HG03571 (cell line): ENCODE results near the gene LAMA5.

Experiments used
- ATAC-seq: cut with Tn5 transposase; IDR thresholded peaks from one replicate; pipeline ENCODE4 v1.9.1; 2021; ENCODE audit not compliant: unreplicated experiment

LAMA5 gene

GRCh38 chr20:62404112-62404665 is 37.1 kb upstream of the LAMA5 start:
- no peak for ATAC-seq

DNA sequence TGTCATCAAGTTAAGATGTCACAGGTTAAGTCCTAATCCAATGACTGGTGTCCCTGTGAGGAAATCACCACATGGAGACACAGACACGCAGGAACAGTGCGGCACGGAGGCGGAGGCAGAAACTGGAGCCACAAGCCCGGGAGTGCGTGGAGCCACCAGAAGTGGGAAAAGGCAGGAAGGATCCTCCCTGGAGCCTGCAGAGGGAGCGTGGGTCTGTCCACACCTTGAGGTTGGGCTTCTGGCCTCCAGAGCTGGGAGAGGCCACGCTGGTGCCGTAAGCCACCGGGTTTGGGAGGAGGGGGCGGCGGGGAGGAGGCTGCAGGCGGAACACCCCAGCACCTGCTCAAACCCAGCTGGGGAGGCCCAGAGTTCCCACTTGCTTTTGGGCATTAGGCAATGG is 36.2 kb upstream of the LAMA5 start:
- ATAC-seq = no peak

- ATAC-seq = no peak
Measured at GRCh38 chr20:62402456-62403150, 35.5 kb upstream of the LAMA5 start.

- ATAC-seq = no peak
Measured at GRCh38 chr20:62401331-62401779, 34.2 kb upstream of the LAMA5 start.

GRCh38 chr20:62400541-62400940 is 33.4 kb upstream of the LAMA5 start:
- no peak for ATAC-seq

DNA sequence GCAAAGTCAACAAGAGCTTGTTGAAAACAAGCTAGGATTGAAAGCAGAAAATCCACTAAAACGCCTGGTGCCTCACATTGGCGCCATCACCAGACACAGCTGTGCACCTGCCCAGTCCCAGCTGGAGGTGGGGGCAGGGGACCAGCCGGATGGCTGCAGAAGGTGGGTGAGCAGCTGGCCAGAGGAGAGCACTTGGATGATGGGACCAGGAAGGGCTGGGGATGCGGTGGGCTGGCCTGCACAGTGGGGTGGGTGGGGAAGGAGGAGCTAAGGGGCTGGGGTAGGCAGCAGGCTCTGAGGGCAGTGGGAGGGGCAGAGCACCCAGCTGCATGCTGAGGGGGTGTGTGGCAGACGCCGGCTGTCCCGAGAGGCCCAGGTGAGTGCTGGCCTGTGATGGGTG is 32.9 kb upstream of the LAMA5 start:
- ATAC-seq = no peak

GRCh38 chr20:62398120-62398821 is 31.2 kb upstream of the LAMA5 start:
- ATAC-seq = no peak

GRCh38 chr20:62396367-62397239 is 29.5 kb upstream of the LAMA5 start:
- no peak for ATAC-seq

- ATAC-seq = no peak
Measured at GRCh38 chr20:62395311-62396242, 28.5 kb upstream of the LAMA5 start.

DNA sequence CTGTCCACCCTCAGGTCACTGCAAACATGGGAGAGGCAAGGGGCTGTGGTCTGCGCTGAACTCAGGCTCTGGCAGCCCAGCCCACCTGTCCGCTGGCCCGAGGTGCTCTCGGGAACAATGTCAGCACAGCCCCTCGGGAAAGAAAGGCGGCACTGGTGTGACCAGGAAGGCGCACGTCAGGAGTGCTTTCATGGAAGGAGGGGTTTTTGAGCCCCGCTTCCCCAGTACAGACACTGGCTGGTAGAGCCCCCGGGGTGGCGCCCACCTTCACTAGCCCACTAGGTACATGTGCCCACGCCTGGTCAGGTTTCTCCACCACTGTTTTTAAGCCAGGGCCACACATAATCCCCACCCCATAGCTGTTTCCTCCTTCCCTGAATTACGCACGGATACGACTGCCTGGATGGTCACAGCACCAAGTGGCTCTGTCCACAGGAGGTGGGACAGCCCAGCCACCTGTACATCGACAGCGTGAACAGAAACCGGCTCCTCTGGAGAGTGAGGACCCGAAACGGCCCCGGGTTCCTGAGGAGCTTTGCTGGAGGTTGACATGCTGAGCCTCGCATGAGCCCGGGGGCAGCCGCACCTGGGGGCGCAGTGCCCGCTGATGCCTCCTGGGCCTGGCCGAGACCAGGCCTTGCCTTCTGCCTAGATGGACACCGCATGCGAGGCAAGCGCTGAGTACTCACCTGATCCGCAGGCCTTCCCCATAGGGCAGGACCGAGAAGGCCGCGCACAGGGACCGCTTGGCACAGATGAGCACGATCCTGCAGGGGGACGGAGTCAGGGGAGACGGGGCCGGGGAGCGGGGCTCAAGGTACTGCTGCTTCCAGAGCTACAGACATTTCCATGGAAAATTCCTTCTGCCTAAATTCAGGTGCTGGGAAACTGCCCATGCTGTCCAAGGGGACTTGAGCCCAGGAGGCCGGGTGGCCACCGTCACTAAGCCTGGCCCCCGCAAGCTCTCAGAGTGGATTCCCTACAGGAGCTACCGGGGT is 27.4 kb upstream of the LAMA5 start:
- no peak for ATAC-seq

DNA sequence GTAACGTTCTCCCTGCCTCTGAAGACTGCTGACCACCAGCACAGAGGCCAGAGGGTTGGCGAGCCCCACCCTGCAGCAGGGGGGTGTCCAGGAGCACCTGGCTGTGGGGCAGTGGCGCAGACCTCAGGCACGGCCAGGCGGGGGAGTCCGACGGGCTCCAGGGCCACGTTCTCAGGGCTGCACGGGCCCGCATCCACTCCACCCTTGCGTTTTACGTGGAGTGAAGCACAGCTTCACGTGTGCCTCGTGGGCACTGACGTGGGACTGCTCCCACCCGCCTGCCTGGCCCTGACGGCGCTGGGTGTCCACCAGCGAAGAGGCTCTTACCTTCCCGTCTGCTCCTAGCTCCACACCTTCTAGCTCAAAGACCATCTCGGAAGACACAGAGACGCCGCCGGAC is 26.7 kb upstream of the LAMA5 start:
- no peak for ATAC-seq

GRCh38 chr20:62393335-62393665 is 26.2 kb upstream of the LAMA5 start:
- ATAC-seq = no peak

DNA sequence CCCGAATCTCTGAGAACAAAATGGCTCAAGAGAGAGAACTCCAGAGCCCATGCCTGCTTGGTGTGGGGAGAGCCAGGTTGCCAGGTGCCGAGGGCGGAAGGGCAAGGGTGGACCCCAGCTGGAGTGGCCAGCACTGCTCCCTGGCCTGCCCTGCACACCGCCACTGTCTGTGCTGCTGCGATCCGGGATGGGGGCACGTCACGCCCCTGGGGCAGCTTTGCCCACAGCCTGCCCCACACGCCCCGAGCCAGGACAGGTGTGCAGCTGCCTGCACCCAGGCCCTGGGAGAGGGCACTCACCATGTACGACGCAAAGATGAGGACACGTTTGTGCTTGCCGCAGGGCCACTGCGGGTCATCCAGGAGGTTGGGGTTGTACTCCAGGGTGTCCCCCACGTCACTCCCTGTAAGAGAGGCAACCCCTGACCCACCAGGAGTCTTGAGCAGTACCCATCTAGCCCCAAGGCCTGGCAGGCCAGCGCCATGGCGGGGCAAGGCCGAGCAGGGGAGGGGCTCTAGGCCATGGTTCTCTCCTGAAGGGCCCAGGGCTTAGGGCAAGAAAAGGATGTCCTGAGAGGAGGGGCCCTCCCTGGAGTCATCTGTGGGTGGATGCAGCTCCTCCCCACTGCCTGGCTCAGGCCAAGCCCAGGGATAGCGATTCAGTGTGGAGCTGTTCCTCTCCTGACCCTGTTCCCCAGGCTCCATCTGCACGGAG is 25.7 kb upstream of the LAMA5 start:
- ATAC-seq = no peak

DNA sequence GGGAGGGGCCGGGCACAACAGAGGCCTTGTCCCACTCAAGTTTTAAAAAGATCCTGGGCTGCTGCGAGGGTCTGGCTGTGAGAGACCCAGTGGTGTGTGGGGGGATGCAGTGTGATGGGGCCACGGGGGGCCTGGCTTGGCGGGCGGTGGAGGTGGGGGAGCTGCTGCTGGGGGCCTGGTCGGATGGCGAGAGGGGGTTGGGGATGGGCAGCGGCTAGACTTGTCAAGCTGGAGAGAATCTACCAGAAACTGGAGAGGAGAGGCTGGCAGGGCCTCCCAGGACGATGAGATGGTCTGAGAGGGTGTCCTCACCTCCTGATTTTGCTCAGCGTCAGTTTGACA is 24.9 kb upstream of the LAMA5 start:
- ATAC-seq = no peak

DNA sequence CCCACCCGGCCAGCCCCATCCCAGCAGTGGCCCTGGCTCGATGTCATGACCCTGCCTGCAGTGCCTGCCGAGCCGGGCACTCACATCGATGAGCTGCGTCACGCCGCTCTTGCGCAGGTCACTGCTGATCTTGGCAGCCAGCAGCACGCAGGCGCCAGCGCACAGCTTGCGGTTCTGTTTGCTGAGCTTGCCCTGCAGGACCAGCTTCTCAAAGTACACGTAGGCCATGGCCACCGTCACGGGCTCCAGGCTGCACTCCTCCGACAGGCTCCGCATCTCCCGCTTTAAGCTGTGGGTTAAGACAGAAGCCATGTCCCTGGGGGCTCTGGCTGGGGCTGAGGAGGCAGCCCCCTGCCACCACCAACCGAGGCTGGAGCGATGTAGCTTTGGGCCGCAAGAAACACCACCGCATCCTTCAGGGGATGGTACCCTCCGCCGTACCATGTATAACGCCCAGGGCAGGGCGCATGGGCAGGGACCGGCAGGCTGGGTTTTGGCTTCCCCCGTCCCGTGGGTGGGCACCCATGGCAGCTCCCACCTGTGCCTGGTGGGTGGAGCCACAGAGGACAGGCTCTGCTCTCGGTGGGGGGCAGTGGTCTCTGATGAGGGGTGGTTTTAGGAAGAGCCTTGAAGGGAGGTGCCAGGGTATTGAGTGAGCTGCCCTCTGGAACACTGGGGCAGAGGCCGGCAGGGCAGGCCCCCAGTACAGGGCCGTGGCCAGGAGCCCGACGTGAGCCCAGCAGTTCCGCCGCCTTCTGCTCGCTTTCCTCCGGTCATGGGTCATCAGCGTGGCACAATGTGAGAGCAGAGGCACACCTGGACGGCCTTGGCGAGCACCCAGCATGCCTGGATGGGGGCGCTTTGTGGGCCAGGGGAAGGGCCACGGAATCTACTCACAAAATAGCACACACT is 24.3 kb upstream of the LAMA5 start:
- no peak for ATAC-seq

DNA sequence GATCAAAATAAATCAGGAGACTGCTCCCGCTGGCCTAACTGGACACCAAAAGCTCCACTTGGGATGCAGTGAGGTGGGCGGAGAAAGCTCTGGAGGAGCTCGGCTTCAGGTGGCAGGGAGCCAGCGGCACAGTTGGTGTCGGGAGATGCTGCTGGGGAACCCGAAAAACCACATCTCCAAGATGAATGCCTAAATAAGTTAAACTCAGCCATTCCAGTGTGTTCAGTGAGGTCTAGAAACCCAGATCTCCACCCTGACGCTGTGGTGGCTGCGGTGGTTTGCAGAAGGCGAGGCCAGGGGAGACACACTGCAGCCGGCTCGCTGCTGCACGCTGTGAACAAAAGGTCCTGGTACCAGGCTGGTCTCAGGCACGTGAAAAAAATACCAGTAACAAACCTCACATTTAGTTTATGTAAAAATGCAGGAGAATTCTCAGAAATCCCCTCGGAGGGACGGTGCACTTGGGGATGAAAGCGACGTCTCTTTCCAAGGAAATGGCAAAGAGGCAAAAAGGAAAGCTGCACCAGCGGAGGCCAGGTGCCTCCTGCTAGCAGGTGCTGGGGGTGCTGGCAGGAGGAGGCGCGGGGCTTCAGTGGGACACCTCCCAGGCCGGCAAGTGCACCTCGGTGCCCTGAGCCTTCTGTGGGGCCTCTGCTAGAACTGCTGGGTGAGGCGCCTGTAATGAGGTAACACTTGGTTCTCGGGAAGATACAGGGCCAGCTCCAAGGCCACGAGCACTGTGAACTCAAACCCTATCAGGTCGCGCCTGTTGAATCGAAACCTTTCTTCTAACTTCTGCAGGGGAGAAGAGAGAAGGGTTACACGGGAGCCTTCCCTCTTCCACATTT is 23.4 kb upstream of the LAMA5 start:
- ATAC-seq = no peak

DNA sequence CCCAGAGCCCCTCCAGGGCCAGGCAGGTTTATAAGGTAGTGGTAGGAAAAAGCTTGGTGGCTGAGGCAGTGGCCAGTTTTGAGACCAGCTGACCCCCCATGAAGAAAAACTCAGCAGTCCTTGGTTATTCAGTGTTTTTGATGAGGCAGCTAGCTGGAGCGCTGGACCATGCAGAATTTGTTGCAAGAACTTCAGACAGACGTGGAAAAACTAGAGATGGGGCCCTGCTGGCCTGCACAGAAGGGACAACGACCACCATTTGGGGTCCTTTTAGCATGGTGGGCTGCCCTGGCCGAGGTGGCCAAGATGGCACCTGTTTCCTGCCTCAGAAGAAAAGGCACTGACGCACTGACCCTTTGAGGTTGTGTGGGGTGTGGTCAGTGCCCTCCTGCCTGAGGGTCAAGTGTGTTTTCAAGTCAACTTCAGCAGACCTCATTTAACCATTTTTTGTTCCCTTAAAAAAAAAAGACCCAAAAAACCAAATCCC is 22.5 kb upstream of the LAMA5 start:
- no peak for ATAC-seq
